A549 (cell line): ENCODE measurements around the gene CFAP119. TPM values are rescaled to one million over a fixed set of nuclear protein-coding genes. Genes with fewer than 3 reads are reported as not detected.
A peak's percentile ranks its signal among the peaks of the same experiment; 100 is the strongest.

ENCODE experiments used
- ATAC-seq, 2 experiments: fragments of 200-7000 bp in 1 of 2; fragments of >200 bp in 1 of 2; cut with Nextera tagmentation in 1 of 2; cut with Tn5 transposase in 1 of 2; 3 replicates each; pipeline versions ENCODE4 v1.8.0 to v1.9.1; 2018 to 2020; ENCODE audit warnings: mild to moderate bottlenecking in 1 of 2, moderate library complexity in 1 of 2
- CTCF ChIA-PET: fragments of 300-600 bp; sonication (Branson Sonifier 250); formaldehyde crosslinking; extraction: SDS; loops from one replicate; lab custom pipeline; 2021; ENCODE audit warnings: antibody characterized with exemption, inconsistent platforms; lab: Yijun Ruan, JAX
- POLR2A ChIA-PET: fragments of 350-600 bp; formaldehyde crosslinking; extraction: SDS; loops from one replicate; lab custom pipeline; 2021; ENCODE audit warnings: antibody characterized with exemption, inconsistent platforms; lab: Yijun Ruan, JAX
- DNase-seq, 2 experiments: peaks; one replicate each; pipeline versions ENCODE4 v3.0.0 to v3.0.0-alpha.2; 2011 to 2016; ENCODE audit warnings: low read depth in 1 of 2, low spot score in 1 of 2
- FAIRE-seq: peaks from 2 replicates; lab custom pipeline; 2011; peaks lifted over from hg19 to GRCh38; lab: Jason Lieb, UNC
- H3K27ac ChIP-seq, 2 experiments: fragments of >200 bp; sonication (Bioruptor Twin); formaldehyde crosslinking; 3 replicates each; pipeline ENCODE4 v1.5.1; 2016 to 2017
- H3K4me1 ChIP-seq: fragments of >200 bp; sonication (Bioruptor Twin); formaldehyde crosslinking; 3 replicates; pipeline ENCODE4 v1.6.1; 2016
- H3K4me2 ChIP-seq: fragments of >200 bp; sonication (Bioruptor Twin); formaldehyde crosslinking; 3 replicates; pipeline ENCODE4 v1.6.1; 2016
- H3K4me3 ChIP-seq: fragments of >200 bp; sonication (Bioruptor Twin); formaldehyde crosslinking; 3 replicates; pipeline ENCODE4 v1.5.1; 2016
- H3K9me3 ChIP-seq: fragments of >200 bp; sonication (Bioruptor Twin); formaldehyde crosslinking; 3 replicates; pipeline ENCODE4 v1.6.1; 2016
- CHD2 ChIP-seq: fragments of 150-350 bp; IDR thresholded peaks from 2 replicates; pipeline ENCODE4 v1.6.1; 2014; ENCODE audit warnings: low read length; ENCODE audit not compliant: partially characterized antibody
- EP300 ChIP-seq, 2 experiments: fragments of >200 bp; sonication (Bioruptor Twin); formaldehyde crosslinking; IDR thresholded peaks; 2 replicates in 1 of 2; 3 replicates in 1 of 2; pipeline ENCODE4 v1.6.1; 2016 to 2017
- FOSL2 ChIP-seq, 2 experiments: fragments of 450-650 bp in 1 of 2; fragments of >200 bp in 1 of 2; sonication (Bioruptor Twin) in 1 of 2; formaldehyde crosslinking; IDR thresholded peaks; 2 replicates each; pipeline versions ENCODE4 v1.5.0 to v1.6.1; 2016 to 2020; ENCODE audit warnings: mild to moderate bottlenecking in 1 of 2, moderate library complexity in 1 of 2
- GATA3 ChIP-seq: IDR thresholded peaks from 2 replicates; pipeline ENCODE4 v1.6.1; 2012; ENCODE audit warnings: borderline replicate concordance
- HOXA7 ChIP-seq: fragments of 250-450 bp; sonication (Bioruptor Pico); IDR thresholded peaks from 2 replicates; pipeline ENCODE4 v1.5.0; 2020; ENCODE audit warnings: mild to moderate bottlenecking, moderate library complexity
- JUN ChIP-seq, 2 experiments: fragments of >200 bp; sonication (Bioruptor Twin); formaldehyde crosslinking; IDR thresholded peaks; 2 replicates in 1 of 2; 3 replicates in 1 of 2; pipeline ENCODE4 v1.6.1; 2016 to 2017
- JUNB ChIP-seq: fragments of >200 bp; sonication (Bioruptor Twin); formaldehyde crosslinking; IDR thresholded peaks from 2 replicates; pipeline ENCODE4 v1.6.1; 2016
- KDM1A ChIP-seq: fragments of 200-600 bp; sonication (generic); IDR thresholded peaks from 2 replicates; pipeline ENCODE4 v1.6.1; 2016; ENCODE audit warnings: low read depth, mild to moderate bottlenecking
- NPAS2 ChIP-seq: fragments of 250-450 bp; sonication (Bioruptor Pico); IDR thresholded peaks from 2 replicates; pipeline ENCODE4 v1.8.0; 2022; ENCODE audit warnings: mild to moderate bottlenecking, moderate library complexity, borderline replicate concordance
- PHF8 ChIP-seq: fragments of 200-600 bp; sonication (generic); IDR thresholded peaks from 2 replicates; pipeline ENCODE4 v1.6.1; 2016; ENCODE audit warnings: low read depth, mild to moderate bottlenecking, antibody characterized with exemption, moderate library complexity, borderline replicate concordance
- POLR2A ChIP-seq: IDR thresholded peaks from 2 replicates; pipeline ENCODE4 v1.6.1; 2012; ENCODE audit warnings: mild to moderate bottlenecking, low read length
- POLR2AphosphoS2 ChIP-seq: conservative IDR thresholded peaks from 2 replicates; pipeline ENCODE4 v1.6.1; 2012; ENCODE audit warnings: low read length, improper control_type of control experiment, inconsistent platforms
- RNF2 ChIP-seq: fragments of 200-600 bp; sonication (generic); IDR thresholded peaks from 2 replicates; pipeline ENCODE4 v1.6.1; 2016; ENCODE audit warnings: low read depth, mild to moderate bottlenecking, antibody characterized with exemption, moderate library complexity, borderline replicate concordance
- TFCP2L1 ChIP-seq: fragments of 250-450 bp; sonication (Bioruptor Pico); IDR thresholded peaks from 2 replicates; pipeline ENCODE4 v1.5.0; 2021; ENCODE audit warnings: mild to moderate bottlenecking
- TP53 ChIP-seq: fragments of 250-450 bp; sonication (Bioruptor Pico); IDR thresholded peaks from 2 replicates; pipeline ENCODE4 v1.5.0; 2021; ENCODE audit warnings: mild to moderate bottlenecking, moderate library complexity
- ZNF302 ChIP-seq: fragments of 250-450 bp; sonication (Bioruptor Pico); IDR thresholded peaks from 2 replicates; pipeline ENCODE4 v1.9.0; 2021; ENCODE audit warnings: inconsistent platforms, mild to moderate bottlenecking, moderate library complexity
- ZSCAN20 ChIP-seq: fragments of 250-450 bp; sonication (Bioruptor Pico); IDR thresholded peaks from 2 replicates; pipeline ENCODE4 v1.8.0; 2022; ENCODE audit warnings: mild to moderate bottlenecking, moderate library complexity
- WGBS: methylation state at CpG from one replicate; pipeline ENCODE4 v1.1.6; 2017; ENCODE audit errors: missing lambda C conversion rate; 5-methylcytosine and 5-hydroxymethylcytosine counted together
- polyA plus RNA-seq, 4 experiments: library from polyadenylated mRNA; depleted of rRNA in 3 of 4; stranded (reverse); fragments of >200 nt; fragmentation: RNase III in 1 of 4; extraction: RNeasy Plus Mini Kit Qiagen cat#74134 plus additional on column Dnase treatment in 1 of 4; gene quantifications; 2 replicates in 3 of 4; 3 replicates in 1 of 4; pipeline ENCODE4 v1.2.3, GENCODE V29; 2011 to 2017
- TF ChIP-seq, protein P1 (sequence below): fragments of >200 bp; sonication (Bioruptor Twin); formaldehyde crosslinking; IDR thresholded peaks from 3 replicates; pipeline ENCODE4 v1.6.1; 2016
- TF ChIP-seq, protein P2 (sequence below): IDR thresholded peaks from 2 replicates; pipeline ENCODE4 v1.6.1; 2012; ENCODE audit warnings: low read depth, borderline replicate concordance
- TF ChIP-seq, protein P3 (sequence below): IDR thresholded peaks from 2 replicates; pipeline ENCODE4 v1.6.1; 2012
- TF ChIP-seq, protein P4 (sequence below): IDR thresholded peaks from 2 replicates; pipeline ENCODE4 v1.6.1; 2012
- TF ChIP-seq, protein P5 (sequence below): fragments of 450-650 bp; IDR thresholded peaks from 2 replicates; pipeline ENCODE4 v1.6.1; 2014; ENCODE audit warnings: antibody characterized with exemption

The CFAP119 gene
- polyA plus RNA-seq, 2 of the 4 experiments (the other 2 are of a cell fraction) = 4.5 to 9.5 TPM

DNA sequence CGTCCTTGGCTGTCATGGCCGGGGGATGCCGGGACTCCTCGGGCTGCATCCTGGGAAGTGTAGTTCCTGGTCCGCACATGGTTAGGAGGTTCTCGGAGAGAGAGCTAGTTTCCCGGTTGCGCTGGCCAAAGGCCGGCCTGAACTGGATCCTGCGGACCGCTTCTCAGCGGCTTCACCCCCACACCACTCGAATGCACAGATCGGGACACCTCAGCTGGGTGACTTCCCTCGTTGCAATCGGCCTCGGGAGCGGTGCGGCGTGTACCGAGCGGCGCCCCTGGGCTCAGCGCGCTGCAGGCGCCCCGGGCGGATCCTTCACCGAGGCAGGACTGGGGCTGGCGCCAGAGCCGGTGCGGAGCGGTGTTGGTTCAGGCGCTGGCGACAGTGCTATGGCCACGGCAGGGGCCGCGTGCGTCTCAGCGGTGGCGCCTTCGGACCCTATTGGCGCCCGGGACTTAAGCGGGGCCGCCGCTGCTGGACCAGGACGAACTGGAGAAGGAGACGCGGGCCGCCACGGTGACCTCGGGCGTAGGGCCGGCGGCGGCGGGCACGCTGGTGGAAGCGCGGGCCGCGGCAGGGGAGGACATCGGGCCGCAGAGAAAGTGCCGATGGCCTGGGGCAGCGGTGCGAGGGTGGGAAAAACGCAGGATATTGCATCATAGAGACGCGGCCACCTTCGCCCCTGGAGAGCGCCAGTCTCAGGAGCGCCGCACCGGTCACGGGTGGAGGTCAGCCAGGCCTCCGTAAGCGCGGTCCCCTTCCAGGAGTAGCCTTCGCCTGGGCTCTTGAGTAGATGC, 13.7 kb upstream of the CFAP119 start (continued):
- TF ChIP-seq, protein P1, sequence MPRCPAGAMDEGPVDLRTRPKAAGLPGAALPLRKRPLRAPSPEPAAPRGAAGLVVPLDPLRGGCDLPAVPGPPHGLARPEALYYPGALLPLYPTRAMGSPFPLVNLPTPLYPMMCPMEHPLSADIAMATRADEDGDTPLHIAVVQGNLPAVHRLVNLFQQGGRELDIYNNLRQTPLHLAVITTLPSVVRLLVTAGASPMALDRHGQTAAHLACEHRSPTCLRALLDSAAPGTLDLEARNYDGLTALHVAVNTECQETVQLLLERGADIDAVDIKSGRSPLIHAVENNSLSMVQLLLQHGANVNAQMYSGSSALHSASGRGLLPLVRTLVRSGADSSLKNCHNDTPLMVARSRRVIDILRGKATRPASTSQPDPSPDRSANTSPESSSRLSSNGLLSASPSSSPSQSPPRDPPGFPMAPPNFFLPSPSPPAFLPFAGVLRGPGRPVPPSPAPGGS = peak; percentile 66; the same call in 2 of the 3 replicates
- TF ChIP-seq GATA3 = peak; percentile 50; the same call in 1 of the 2 replicates
- TF ChIP-seq POLR2AphosphoS2 = peak; percentile 76; the same call in 1 of the 2 replicates
- peak; percentile 65 for TF ChIP-seq PHF8
- 0 out of 2 replicates have a peak, but pooled peaks have one; percentile 16 for TF ChIP-seq HOXA7
- TF ChIP-seq RNF2 = no peak; the same call in 1 of the 2 replicates
- TF ChIP-seq POLR2A = peak; percentile 71
- TF ChIP-seq CHD2 = no peak
- TF ChIP-seq, protein P2, sequence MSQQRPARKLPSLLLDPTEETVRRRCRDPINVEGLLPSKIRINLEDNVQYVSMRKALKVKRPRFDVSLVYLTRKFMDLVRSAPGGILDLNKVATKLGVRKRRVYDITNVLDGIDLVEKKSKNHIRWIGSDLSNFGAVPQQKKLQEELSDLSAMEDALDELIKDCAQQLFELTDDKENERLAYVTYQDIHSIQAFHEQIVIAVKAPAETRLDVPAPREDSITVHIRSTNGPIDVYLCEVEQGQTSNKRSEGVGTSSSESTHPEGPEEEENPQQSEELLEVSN = peak; percentile 84; the same call in 1 of the 2 replicates
- TF ChIP-seq TP53 = 0 out of 2 replicates have a peak, but pooled peaks have one; percentile 38

DNA sequence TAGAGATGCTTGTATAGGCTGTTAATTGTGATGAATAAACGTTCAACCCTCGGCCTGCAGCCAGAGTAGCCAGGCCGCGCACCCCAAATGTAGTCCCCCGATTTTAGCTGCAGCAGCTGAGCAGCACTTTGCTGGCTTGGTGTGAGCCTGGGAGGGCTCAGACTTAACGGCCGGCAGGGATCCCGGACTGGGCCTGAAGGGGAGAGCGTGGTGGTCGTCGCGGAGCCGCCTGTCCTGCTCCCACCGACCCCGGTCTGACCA, 13.2 kb upstream of the CFAP119 start:
- FAIRE-seq (no peak), DNase-seq (no peak), ATAC-seq (peak in 1 of 2 experiments; percentile 7; a peak in 2 of 6 replicates)
- Histone ChIP-seq H3K4me2 (peak overlapping the region; percentile 74), H3K4me3 (peak overlapping the region; percentile 59), H3K9me3 (no peaks in the 10 kb centered on the region), H3K4me1 (peaks cover 11% of the 10 kb centered on the region), H3K27ac (peak overlapping the region; percentile 91 to 99)
- TF ChIP-seq, protein P3, sequence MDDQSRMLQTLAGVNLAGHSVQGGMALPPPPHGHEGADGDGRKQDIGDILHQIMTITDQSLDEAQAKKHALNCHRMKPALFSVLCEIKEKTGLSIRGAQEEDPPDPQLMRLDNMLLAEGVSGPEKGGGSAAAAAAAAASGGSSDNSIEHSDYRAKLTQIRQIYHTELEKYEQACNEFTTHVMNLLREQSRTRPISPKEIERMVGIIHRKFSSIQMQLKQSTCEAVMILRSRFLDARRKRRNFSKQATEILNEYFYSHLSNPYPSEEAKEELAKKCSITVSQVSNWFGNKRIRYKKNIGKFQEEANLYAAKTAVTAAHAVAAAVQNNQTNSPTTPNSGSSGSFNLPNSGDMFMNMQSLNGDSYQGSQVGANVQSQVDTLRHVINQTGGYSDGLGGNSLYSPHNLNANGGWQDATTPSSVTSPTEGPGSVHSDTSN = no peak
- TF ChIP-seq NPAS2 (CRISPR knock-in tag) (no peak), KDM1A (no peak), TFCP2L1 (no peak), ZSCAN20 (CRISPR knock-in tag) (no peak), JUN (IDR thresholded peaks at IDR 0.05) (no peak), POLR2A (no peak), HOXA7 (no peak)
- TF ChIP-seq, protein P4, sequence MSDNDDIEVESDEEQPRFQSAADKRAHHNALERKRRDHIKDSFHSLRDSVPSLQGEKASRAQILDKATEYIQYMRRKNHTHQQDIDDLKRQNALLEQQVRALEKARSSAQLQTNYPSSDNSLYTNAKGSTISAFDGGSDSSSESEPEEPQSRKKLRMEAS = no peak
- TF ChIP-seq, protein P2 = no peak
- ChIA-PET POLR2A (interaction anchor here (0.6 to 3.0 kb wide), 11 partner anchors 8 to 167 kb away, joined by 3 to 10 read pairs (median 4); partner anchors contain the start of genes PHKG2 and ZNF629), CTCF (interaction anchor here (0.7 to 2.2 kb wide), 3 partner anchors 10 to 127 kb away, joined by 3 to 18 read pairs (median 4); partner anchors contain the start of gene RNF40)
- WGBS = 19% methylated on average over 15 of the region's 15 CpGs

DNA sequence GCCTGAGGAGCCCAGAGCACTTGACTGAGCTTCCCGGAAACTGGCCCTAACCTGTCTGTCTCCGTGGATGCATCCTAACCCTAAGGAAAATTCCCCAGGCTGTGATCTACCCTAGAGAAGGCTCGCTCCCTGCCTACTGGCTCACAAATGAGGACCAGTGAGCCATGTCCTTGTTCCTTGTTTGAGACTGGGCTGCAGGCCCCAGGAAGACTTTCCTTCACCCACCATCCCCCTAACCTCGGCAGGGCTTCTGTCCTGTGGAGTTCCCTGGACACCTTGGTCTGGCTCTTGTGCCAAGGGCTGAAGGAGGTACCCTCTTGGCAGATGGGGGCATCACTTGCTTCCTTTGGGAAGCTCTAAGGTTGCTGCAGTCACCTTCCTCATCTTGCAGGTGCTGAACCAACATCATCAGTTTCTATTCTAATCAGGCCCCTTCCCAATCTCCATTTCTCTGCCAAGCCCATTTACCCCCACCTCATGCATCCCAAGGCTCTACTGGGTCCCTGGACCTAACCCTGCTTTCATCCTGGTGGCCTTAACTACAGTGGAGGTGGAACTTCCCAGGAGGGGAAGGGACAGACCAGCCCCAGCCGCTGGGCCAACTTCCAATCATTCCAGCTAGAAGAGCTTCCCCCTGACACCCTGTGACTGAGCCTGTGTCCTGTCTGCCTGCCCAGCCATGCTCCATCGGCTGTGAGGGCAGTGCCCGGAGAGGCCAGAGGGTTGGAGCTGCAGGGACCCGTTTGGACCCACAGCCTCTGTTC, 12.7 kb upstream of the CFAP119 start:
- ChIA-PET POLR2A (interaction anchor here (0.6 to 3.0 kb wide), 12 partner anchors 8 to 168 kb away, joined by 3 to 10 read pairs (median 4); partner anchors contain the start of genes PHKG2 and ZNF629), CTCF (interaction anchor here (0.7 to 2.2 kb wide), 4 partner anchors 10 to 168 kb away, joined by 3 to 18 read pairs (median 4); partner anchors contain the start of gene RNF40)
- Histone ChIP-seq H3K27ac (peak overlapping the region; percentile 91 to 99), H3K4me1 (peaks cover 11% of the 10 kb centered on the region), H3K9me3 (no peaks in the 10 kb centered on the region), H3K4me2 (peak overlapping the region; percentile 74), H3K4me3 (peak overlapping the region; percentile 59)
- WGBS = 64% methylated on average over 8 of the region's 8 CpGs
- FAIRE-seq (no peak), ATAC-seq (peak; percentile 20 to 23), DNase-seq (no peak)
- TF ChIP-seq ZNF302 (CRISPR knock-in tag) = no peak
- TF ChIP-seq HOXA7 = no peak
- TF ChIP-seq, protein P1 = no peak
- TF ChIP-seq, protein P3 = no peak
- no peak for TF ChIP-seq FOSL2 (IDR thresholded peaks at IDR 0.05)
- TF ChIP-seq FOSL2 (CRISPR knock-in tag; IDR thresholded peaks at IDR 0.05) = no peak
- TF ChIP-seq EP300 (IDR thresholded peaks at IDR 0.05) = no peak
- TF ChIP-seq NPAS2 (CRISPR knock-in tag) = no peak
- TF ChIP-seq CHD2 = no peak
- TF ChIP-seq, protein P5, sequence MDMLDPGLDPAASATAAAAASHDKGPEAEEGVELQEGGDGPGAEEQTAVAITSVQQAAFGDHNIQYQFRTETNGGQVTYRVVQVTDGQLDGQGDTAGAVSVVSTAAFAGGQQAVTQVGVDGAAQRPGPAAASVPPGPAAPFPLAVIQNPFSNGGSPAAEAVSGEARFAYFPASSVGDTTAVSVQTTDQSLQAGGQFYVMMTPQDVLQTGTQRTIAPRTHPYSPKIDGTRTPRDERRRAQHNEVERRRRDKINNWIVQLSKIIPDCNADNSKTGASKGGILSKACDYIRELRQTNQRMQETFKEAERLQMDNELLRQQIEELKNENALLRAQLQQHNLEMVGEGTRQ = no peak
- TF ChIP-seq, protein P2 = no peak
- TF ChIP-seq JUNB = no peak
